B cell (primary cell): Measurements from ENCODE around the gene FAM83G.

ENCODE experiments used
- CTCF ChIP-seq: fragments of 200-600 bp; IDR thresholded peaks from one replicate; pipeline ENCODE4 v1.8.0; 2022; ENCODE audit warnings: antibody characterized with exemption, mild to moderate bottlenecking
- EZH2 ChIP-seq: IDR thresholded peaks from 2 replicates; pipeline ENCODE4 v1.6.1; 2012; ENCODE audit warnings: borderline replicate concordance, low read depth, mild to moderate bottlenecking, moderate library complexity, low read length; ENCODE audit not compliant: insufficient read depth, poor library complexity, severe bottlenecking

DNA sequence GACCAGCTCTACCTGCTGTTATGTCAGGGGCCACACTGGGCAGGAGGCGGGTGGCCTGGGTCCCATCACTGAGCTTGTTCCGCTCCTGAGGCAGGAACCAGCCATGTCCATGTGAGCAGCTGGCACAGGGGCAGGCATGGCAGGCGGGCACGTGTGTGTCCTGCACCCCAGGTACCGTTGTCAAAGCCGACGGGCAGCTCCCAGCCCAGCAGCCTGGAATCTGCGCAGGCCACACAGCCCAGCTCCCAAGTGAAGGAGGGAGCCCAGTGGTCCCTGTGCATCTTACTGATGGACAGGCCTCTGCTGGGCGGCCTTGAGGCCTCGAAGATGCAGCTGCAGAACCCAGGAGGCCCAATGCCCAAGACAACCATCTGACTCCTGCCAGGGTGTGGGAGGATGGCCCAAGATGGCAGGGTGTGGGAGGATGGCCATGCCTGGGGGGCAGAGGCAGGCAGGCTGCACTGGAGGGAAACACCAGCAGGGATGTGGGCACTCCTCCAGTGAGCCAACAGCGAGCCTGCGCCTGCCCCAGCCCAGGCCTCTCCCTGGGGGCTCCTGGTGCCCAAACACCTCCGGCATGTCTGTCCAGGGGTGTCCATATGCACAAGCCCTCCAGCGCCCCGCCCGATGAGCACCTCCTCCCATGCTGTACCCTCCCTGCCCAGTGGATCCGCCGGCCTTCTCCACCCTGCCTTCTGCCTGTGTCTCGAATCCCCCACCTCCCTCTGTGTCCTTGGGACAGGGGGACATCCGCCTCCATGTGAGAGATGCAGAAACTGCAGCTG, 12.8 kb downstream of the FAM83G start:
- TF ChIP-seq CTCF (no peak), EZH2 (no peak)
